Tibial nerve (tissue), 3 donors: ENCODE data around the gene MYO1B.

Experiments used
- POLR2A ChIP-seq, 2 donors: fragments of 450-650 bp; IDR thresholded peaks; one replicate each; pipeline ENCODE4 v1.6.1; 2017; ENCODE audit warnings: antibody characterized with exemption in 2 of 2, mild to moderate bottlenecking in 2 of 2, moderate library complexity in 2 of 2
- TF ChIP-seq, protein P1 (sequence below), 5 experiments: fragments of 200-600 bp in 3 of 5; fragments of 450-650 bp in 2 of 5; sonication (generic) in 3 of 5; IDR thresholded peaks; one replicate each; pipeline ENCODE4 v1.5.1; 2016 to 2019; ENCODE audit warnings: antibody characterized with exemption in 5 of 5, mild to moderate bottlenecking in 3 of 5, moderate library complexity in 2 of 5

DNA sequence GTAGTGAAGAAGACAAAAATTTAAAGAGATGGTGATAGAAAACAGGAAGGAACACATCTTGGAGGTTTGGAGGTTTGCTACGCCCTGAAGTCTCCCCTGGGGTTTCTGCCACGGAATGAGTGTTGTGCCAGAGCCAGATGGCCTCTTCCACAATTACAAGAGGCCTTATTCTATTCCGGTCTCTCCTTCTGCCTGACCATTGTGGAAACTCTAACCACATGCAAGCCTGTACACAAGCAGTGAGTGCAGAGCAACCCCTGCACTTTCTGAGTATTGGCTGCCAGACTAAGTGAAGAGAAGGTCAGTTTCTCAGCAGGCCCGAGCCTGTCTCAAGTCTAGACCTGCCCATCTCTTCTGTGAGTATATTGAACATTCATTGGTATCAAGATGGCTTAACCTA is 22.7 kb upstream of the MYO1B start:
- TF ChIP-seq, protein P1, sequence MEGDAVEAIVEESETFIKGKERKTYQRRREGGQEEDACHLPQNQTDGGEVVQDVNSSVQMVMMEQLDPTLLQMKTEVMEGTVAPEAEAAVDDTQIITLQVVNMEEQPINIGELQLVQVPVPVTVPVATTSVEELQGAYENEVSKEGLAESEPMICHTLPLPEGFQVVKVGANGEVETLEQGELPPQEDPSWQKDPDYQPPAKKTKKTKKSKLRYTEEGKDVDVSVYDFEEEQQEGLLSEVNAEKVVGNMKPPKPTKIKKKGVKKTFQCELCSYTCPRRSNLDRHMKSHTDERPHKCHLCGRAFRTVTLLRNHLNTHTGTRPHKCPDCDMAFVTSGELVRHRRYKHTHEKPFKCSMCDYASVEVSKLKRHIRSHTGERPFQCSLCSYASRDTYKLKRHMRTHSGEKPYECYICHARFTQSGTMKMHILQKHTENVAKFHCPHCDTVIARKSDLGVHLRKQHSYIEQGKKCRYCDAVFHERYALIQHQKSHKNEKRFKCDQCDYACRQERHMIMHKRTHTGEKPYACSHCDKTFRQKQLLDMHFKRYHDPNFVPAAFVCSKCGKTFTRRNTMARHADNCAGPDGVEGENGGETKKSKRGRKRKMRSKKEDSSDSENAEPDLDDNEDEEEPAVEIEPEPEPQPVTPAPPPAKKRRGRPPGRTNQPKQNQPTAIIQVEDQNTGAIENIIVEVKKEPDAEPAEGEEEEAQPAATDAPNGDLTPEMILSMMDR (IDR thresholded peaks at IDR 0.05) = no peak
- no peak for TF ChIP-seq POLR2A (IDR thresholded peaks at IDR 0.05)
